Trophoblast cell (in vitro differentiated cells and primary cell): ENCODE data around the gene SMG1.

Experiments used
- DNase-seq, 2 donors: peaks; one replicate each; pipeline ENCODE4 v3.0.0-alpha.2; 2016
- H2AFZ ChIP-seq: 2 replicates; pipeline ENCODE4 v1.6.1; 2013; ENCODE audit warnings: low read length, moderate library complexity, mild to moderate bottlenecking; ENCODE audit not compliant: insufficient read depth, poor library complexity
- H2AK5ac ChIP-seq: 2 replicates; pipeline ENCODE4 v1.6.1; 2013; ENCODE audit warnings: mild to moderate bottlenecking, low read length
- H2BK120ac ChIP-seq: 2 replicates; pipeline ENCODE4 v1.6.1; 2013; ENCODE audit warnings: low read length, mild to moderate bottlenecking, moderate library complexity; ENCODE audit not compliant: insufficient read depth, poor library complexity
- H2BK12ac ChIP-seq: 2 replicates; pipeline ENCODE4 v1.6.1; 2013; ENCODE audit warnings: mild to moderate bottlenecking, low read length, moderate library complexity
- H2BK5ac ChIP-seq: 2 replicates; pipeline ENCODE4 v1.6.1; 2013; ENCODE audit warnings: low read length, low read depth, moderate library complexity, mild to moderate bottlenecking; ENCODE audit not compliant: poor library complexity
- H3K14ac ChIP-seq: 2 replicates; pipeline ENCODE4 v1.6.1; 2013; ENCODE audit warnings: mild to moderate bottlenecking, low read length
- H3K18ac ChIP-seq: 2 replicates; pipeline ENCODE4 v1.6.1; 2013; ENCODE audit warnings: mild to moderate bottlenecking, low read length
- H3K23ac ChIP-seq: 2 replicates; pipeline ENCODE4 v1.6.1; 2013; ENCODE audit warnings: low read length
- H3K27ac ChIP-seq: 2 replicates; pipeline ENCODE4 v1.5.1; 2013; ENCODE audit warnings: low read depth, mild to moderate bottlenecking, inconsistent platforms, low read length, moderate library complexity
- H3K27me3 ChIP-seq: 2 replicates; pipeline ENCODE4 v1.6.1; 2013; ENCODE audit warnings: inconsistent platforms, mild to moderate bottlenecking, low read length, moderate library complexity; ENCODE audit not compliant: insufficient read depth
- H3K36me3 ChIP-seq, 2 experiments: 1 replicate in 1 of 2; 2 replicates in 1 of 2; pipeline ENCODE4 v1.6.1; 2013; ENCODE audit warnings: low read length in 2 of 2, mild to moderate bottlenecking in 2 of 2, moderate library complexity in 1 of 2; ENCODE audit not compliant: insufficient read depth in 2 of 2, control insufficient read depth in 1 of 2
- H3K4ac ChIP-seq: 2 replicates; pipeline ENCODE4 v1.6.1; 2013; ENCODE audit warnings: low read depth, mild to moderate bottlenecking, low read length, moderate library complexity
- H3K4me1 ChIP-seq, 2 experiments: 1 replicate in 1 of 2; 2 replicates in 1 of 2; pipeline ENCODE4 v1.6.1; 2013; ENCODE audit warnings: low read length in 2 of 2, mild to moderate bottlenecking in 2 of 2, moderate library complexity in 1 of 2; ENCODE audit not compliant: insufficient read depth in 2 of 2, control insufficient read depth in 1 of 2
- H3K4me2 ChIP-seq: 2 replicates; pipeline ENCODE4 v1.6.1; 2013; ENCODE audit warnings: inconsistent platforms, mild to moderate bottlenecking, low read length, moderate library complexity
- H3K4me3 ChIP-seq: 2 replicates; pipeline ENCODE4 v1.5.1; 2013; ENCODE audit warnings: mild to moderate bottlenecking, low read depth, low read length, inconsistent platforms
- H3K79me1 ChIP-seq: one replicate; pipeline ENCODE4 v1.6.1; 2013; ENCODE audit warnings: low read length
- H3K79me2 ChIP-seq: 2 replicates; pipeline ENCODE4 v1.6.1; 2013; ENCODE audit warnings: low read length, mild to moderate bottlenecking; ENCODE audit not compliant: control insufficient read depth, insufficient read depth, poor library complexity
- H3K9ac ChIP-seq: 2 replicates; pipeline ENCODE4 v1.6.1; 2013; ENCODE audit warnings: mild to moderate bottlenecking, low read length
- H3K9me3 ChIP-seq: 2 replicates; pipeline ENCODE4 v1.6.1; 2013; ENCODE audit warnings: low read depth, mild to moderate bottlenecking, control low read depth, inconsistent platforms, low read length; ENCODE audit not compliant: insufficient read depth
- H4K12ac ChIP-seq: 2 replicates; pipeline ENCODE4 v1.6.1; 2013; ENCODE audit warnings: low read depth, mild to moderate bottlenecking, low read length, moderate library complexity
- H4K8ac ChIP-seq: 2 replicates; pipeline ENCODE4 v1.6.1; 2013; ENCODE audit warnings: low read depth, mild to moderate bottlenecking, low read length, moderate library complexity
- H4K91ac ChIP-seq: one replicate; pipeline ENCODE4 v1.6.1; 2013; ENCODE audit warnings: low read depth, mild to moderate bottlenecking, low read length, moderate library complexity
- WGBS: extraction: QIAGEN DNeasy Blood & Tissue Kit; methylation state at CpG from one replicate; pipeline ENCODE4 v1.1.7; 2013; ENCODE audit warnings: missing lambda C conversion rate; ENCODE audit not compliant: insufficient read length, insufficient coverage; ENCODE audit errors: extremely low coverage; 5-methylcytosine and 5-hydroxymethylcytosine counted together

SMG1 gene

GRCh38 chr16:18809165-18809564 is 117.0 kb downstream of the SMG1 start:
- WGBS = no CpG with 5 or more reads among the region's 13 CpGs
- H3K4me2 ChIP-seq = no peak overlapping the region
- no peaks in the 10 kb centered on the region for H3K79me2 ChIP-seq
- no peak overlapping the region for H4K12ac ChIP-seq
- H2BK12ac ChIP-seq = no peak overlapping the region
- H3K9me3 ChIP-seq = no peaks in the 10 kb centered on the region
- H3K23ac ChIP-seq = no peak overlapping the region
- no peak overlapping the region for H2AFZ ChIP-seq
- H3K4me3 ChIP-seq = no peak overlapping the region
- no peaks in the 10 kb centered on the region for H3K79me1 ChIP-seq
- H2BK120ac ChIP-seq = no peak overlapping the region
- no peak overlapping the region for H3K18ac ChIP-seq
- H3K4me1 ChIP-seq = no peaks in the 10 kb centered on the region
- H3K27me3 ChIP-seq = no peaks in the 10 kb centered on the region
- no peak overlapping the region for H3K27ac ChIP-seq
- no peak overlapping the region for H4K8ac ChIP-seq
- peaks cover 11 to 26% of the 10 kb centered on the region in 2 experiments for H3K36me3 ChIP-seq
- no peak overlapping the region for H4K91ac ChIP-seq
- no peak overlapping the region for H2AK5ac ChIP-seq
- no peak overlapping the region for H3K14ac ChIP-seq
- no peak overlapping the region for H2BK5ac ChIP-seq
- DNase-seq = no peak
- no peak overlapping the region for H3K4ac ChIP-seq
- no peak overlapping the region for H3K9ac ChIP-seq

DNA sequence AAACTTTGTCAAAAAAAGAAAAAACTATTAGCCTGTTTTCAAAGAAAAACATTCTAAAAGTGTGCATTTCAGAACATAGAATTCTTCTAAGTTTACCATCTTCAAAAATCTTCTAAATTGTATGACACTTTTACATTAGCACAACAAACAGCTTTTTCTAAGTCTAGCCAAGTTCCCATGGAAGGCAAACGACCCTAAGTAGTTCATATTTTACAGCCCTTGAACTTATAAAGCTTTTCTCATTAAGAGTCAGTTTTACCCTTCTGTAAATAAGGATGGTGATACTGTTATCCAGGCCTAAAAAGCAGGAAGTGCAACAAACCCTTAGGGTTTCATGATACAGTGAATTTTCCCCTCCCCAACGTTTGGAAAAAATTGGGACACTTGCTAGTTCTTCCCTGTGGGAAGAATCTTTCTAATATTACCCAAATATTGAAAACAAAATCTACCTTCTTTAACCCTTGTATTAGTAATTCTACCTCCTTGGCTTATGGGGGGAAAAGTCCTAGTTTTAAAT is 120.9 kb downstream of the SMG1 start:
- Histone ChIP-seq H3K36me3 (peaks cover 7 to 9% of the 10 kb centered on the region in 2 experiments), H3K27me3 (no peaks in the 10 kb centered on the region), H3K9me3 (no peaks in the 10 kb centered on the region), H3K27ac (no peak overlapping the region), H3K9ac (no peak overlapping the region), H3K4me3 (no peak overlapping the region), H3K79me2 (peaks cover 9% of the 10 kb centered on the region), H2BK120ac (no peak overlapping the region), H3K18ac (no peak overlapping the region), H3K23ac (no peak overlapping the region), H3K4me2 (no peak overlapping the region), H3K79me1 (peaks cover 7% of the 10 kb centered on the region), H3K4ac (no peak overlapping the region), H3K4me1 (no peaks in the 10 kb centered on the region), H2AK5ac (no peak overlapping the region), H2BK5ac (no peak overlapping the region), H4K12ac (no peak overlapping the region), H4K91ac (no peak overlapping the region), H2AFZ (no peak overlapping the region), H4K8ac (no peak overlapping the region), H3K14ac (no peak overlapping the region), H2BK12ac (no peak overlapping the region)
- no peak for DNase-seq
- WGBS = no CpG with 5 or more reads among the region's 2 CpGs

GRCh38 chr16:18804540-18804939 is 121.7 kb downstream of the SMG1 start:
- H3K4me3 ChIP-seq = no peak overlapping the region
- no CpG with 5 or more reads among the region's 3 CpGs for WGBS
- no peaks in the 10 kb centered on the region for H3K9me3 ChIP-seq
- peaks cover 7% of the 10 kb centered on the region for H3K79me1 ChIP-seq
- no peak overlapping the region for H2BK5ac ChIP-seq
- H3K27ac ChIP-seq = no peak overlapping the region
- H2BK120ac ChIP-seq = no peak overlapping the region
- H4K12ac ChIP-seq = no peak overlapping the region
- no peak overlapping the region for H3K4ac ChIP-seq
- no peak for DNase-seq
- H3K27me3 ChIP-seq = no peaks in the 10 kb centered on the region
- H2BK12ac ChIP-seq = no peak overlapping the region
- no peak overlapping the region for H3K14ac ChIP-seq
- H3K9ac ChIP-seq = no peak overlapping the region
- H3K4me1 ChIP-seq = peaks cover 2 to 3% of the 10 kb centered on the region in 2 experiments
- no peak overlapping the region for H2AFZ ChIP-seq
- H3K18ac ChIP-seq = no peak overlapping the region
- no peak overlapping the region for H4K91ac ChIP-seq
- H2AK5ac ChIP-seq = no peak overlapping the region
- H3K4me2 ChIP-seq = no peak overlapping the region
- peaks cover 14% of the 10 kb centered on the region for H3K79me2 ChIP-seq
- no peak overlapping the region for H4K8ac ChIP-seq
- H3K23ac ChIP-seq = no peak overlapping the region
- H3K36me3 ChIP-seq = peaks cover 7 to 8% of the 10 kb centered on the region in 2 experiments

- peaks cover 5 to 6% of the 10 kb centered on the region in 2 experiments for H3K4me1 ChIP-seq
- peaks cover 7% of the 10 kb centered on the region for H3K79me1 ChIP-seq
- no peak overlapping the region for H2AFZ ChIP-seq
- no peak overlapping the region for H3K4ac ChIP-seq
- H2AK5ac ChIP-seq = no peak overlapping the region
- no peak for DNase-seq
- no peak overlapping the region for H3K4me3 ChIP-seq
- no peak overlapping the region for H2BK5ac ChIP-seq
- H4K12ac ChIP-seq = no peak overlapping the region
- H3K36me3 ChIP-seq = peaks cover 1 to 4% of the 10 kb centered on the region in 2 experiments
- H3K79me2 ChIP-seq = peaks cover 17% of the 10 kb centered on the region
- no peak overlapping the region for H4K8ac ChIP-seq
- no peak overlapping the region for H4K91ac ChIP-seq
- H2BK120ac ChIP-seq = no peak overlapping the region
- H3K9ac ChIP-seq = no peak overlapping the region
- H3K23ac ChIP-seq = no peak overlapping the region
- no peak overlapping the region for H3K27ac ChIP-seq
- H3K9me3 ChIP-seq = no peaks in the 10 kb centered on the region
- H3K14ac ChIP-seq = no peak overlapping the region
- no peak overlapping the region for H2BK12ac ChIP-seq
- H3K27me3 ChIP-seq = no peaks in the 10 kb centered on the region
- H3K4me2 ChIP-seq = no peak overlapping the region
- WGBS = no CpG with 5 or more reads among the region's 5 CpGs
- no peak overlapping the region for H3K18ac ChIP-seq
Measured at GRCh38 chr16:18803569-18804462, 122.4 kb downstream of the SMG1 start.
